Urothelium cell line (cell line): ENCODE data around the gene PARD3.
"Not testable (repeated sequence)": the region's sequence is repeated elsewhere in the genome, so short reads cannot be mapped to it uniquely, and the experiment has no call there.

Experiments used
- DNase-seq: peaks from one replicate; pipeline ENCODE4 v3.0.0; 2011; ENCODE audit warnings: low spot score, mixed read lengths
- FAIRE-seq: peaks from 2 replicates; lab custom pipeline; 2011; peaks lifted over from hg19 to GRCh38; lab: Jason Lieb, UNC

The PARD3 gene

DNA sequence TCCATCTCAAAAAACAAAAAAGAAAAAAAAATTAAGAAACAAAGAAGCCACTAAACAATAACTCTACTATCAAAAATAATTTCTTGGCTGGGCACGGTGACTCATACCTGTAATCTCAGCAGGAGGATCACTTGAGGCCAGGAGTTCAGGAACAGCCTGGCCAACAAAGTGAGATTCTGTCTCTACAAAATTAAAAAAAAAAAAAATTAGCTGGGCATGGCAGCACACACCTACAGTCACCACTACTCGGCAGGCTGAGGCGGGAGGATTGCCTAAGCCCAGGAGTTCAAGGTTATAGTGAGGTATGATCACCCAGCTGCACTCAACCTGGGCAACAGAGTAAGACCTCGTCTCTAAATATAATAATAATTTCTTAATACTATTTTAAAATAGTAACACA, 69.0 kb downstream of the PARD3 start:
- no peak for FAIRE-seq

DNA sequence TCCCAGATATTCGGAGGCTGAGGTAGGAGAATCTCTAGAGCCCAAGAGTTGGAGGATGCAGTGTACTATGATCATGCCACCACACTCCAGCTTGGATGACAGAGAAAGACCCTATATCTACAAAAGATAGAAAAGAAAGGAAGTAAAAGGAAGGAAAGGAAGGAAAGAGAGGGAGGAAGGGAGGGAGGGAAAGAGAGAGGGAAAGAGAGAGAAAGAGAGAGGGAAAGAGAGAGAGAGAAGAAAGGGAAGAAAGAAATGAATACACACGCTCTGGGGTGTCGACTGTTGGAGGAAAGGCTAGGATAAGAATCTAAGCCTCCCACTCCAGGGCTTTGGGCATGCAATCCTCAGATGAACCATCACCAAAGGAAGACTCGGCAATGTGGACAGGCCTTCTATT, 69.9 kb downstream of the PARD3 start:
- DNase-seq, result no peak
- FAIRE-seq, result no peak

More for the DNA sequence above, 69.0 kb downstream of the PARD3 start:
- DNase-seq, result no peak

DNA sequence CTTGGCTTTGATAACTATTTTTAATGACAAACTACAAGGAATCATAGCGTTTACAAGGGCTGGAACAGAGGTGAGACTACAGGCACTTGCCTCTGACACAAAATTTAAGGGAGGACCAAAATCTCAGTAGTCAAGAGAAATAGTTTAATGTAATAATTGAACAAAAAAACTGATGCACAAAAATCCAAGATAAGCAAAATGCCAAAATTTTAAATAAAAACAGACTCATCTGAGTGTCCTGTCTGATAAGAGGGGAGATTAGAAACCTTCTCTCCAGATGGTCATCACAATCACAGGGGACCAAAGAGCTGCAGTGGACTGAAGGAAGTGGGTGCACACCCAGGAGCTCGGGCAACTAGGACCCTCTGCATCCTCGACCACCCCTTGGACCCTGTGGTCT, 70.5 kb downstream of the PARD3 start:
- FAIRE-seq (no peak), DNase-seq (no peak)

DNA sequence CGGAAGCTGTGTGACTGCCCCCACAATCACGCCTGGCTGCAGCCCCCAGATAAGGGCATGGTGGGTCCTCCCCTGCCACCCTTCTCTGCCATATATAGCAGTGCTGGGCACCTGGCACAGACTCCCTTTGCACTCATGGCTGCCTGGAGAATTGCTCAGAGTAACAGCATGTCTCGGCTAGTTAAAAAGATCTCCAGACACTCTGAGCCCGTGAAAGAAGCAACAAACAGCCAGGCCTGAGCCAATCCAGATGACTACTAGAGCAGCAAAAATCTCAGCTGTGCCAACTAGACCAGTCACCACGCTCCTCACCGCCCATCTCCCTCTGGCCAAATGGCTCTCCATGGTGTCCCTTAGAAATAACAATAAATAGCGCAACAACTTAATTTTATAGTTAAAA, 71.3 kb downstream of the PARD3 start:
- DNase-seq, result no peak
- no peak for FAIRE-seq

DNA sequence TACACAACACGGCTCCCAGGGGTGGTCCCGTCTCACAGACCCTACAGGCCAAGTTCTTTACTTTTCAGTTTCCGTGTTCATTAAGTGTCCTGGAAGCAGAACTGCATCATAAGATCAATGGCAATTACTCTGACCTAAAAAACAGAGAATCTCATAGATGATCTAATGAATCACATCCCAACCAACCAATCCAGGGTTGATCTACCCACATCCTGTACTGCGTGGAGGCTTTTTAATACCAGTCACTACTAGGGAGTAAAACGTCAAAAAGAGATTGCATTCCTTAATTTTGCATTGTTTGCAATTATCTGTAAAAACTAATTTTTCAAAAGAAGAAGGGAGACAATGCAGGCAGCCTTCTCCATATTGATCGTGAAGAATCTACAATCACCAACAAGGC, 72.6 kb downstream of the PARD3 start:
- FAIRE-seq, result no peak
- DNase-seq, result no peak

DNA sequence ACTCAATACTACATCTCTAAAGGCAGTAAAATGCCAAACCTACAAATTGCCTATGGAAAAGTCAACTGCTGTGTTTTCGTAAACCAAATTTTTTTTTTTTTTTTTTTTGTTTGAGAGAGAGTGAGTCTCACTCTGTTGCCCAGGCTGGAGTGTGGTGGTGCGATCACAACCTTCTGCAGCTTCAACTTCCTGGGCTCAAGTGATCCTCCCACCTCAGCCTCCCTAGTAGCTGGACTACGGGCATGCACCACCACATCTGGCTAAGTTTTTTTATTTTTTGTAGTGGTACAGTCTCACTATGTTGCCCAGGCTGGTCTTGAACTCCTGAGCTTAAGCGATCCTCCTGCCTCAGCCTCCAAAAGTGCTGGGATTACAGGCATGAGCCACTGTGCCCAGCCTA, 74.0 kb downstream of the PARD3 start:
- DNase-seq, FAIRE-seq: not testable (repeated sequence)

DNA sequence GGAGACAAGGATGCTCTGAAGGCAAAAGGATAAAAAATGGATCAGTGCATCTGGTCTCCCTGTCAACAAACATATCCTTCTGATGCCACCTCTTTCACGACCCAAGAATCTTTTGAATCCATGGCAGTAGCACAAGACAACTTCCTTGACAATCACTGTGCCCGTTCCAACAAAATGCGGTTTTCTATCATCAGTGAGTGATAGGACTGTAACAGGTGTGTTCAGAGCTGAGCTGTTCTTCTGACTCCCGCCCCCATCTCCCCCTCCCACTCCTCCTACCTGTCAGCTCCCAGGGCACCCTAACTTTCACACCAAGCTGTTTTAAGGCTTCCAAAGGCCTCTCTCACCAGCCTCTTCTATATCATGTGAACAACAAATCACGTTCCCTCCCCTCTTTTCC, 74.8 kb downstream of the PARD3 start:
- FAIRE-seq (no peak), DNase-seq (no peak)

DNA sequence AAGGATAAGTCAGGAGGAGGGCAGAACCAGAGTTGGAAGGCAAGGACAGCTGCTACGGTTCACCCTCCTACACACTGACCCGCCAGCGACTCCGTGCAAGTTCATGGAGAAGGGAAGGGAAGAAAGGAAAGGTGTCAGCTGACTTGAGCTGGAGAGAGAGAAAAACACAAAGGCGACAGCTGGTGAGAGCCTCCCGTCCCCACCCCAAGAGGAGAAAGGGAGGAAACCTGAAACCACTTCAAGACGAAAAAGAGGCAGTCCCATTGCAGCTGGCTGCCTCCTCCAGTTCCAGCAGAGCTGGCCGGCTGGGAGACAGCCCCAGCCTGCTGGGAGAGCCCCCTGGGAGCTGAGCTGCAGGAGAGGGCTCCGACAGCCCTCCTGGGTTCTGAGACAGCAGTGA, 75.2 kb downstream of the PARD3 start:
- FAIRE-seq, result peak; percentile 62
- peak; percentile 70 for DNase-seq

DNA sequence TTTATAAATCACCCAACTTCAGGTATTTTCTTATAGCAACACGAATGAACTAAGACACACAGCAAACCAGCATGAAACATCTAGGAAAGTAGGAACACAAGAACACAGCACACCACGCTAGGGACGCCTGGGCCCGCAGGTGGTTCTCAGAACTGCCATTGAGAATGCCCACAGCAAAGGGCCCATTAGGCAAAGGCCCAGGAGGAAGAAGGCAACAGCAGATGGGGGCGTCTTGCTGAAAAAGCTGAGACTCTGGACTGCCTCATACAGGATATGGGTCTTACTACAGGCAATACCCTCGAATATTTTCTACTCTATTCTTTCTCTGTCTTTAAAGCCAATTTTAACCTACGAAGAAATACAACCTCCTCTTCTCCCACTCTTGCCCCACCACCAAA, 77.3 kb downstream of the PARD3 start:
- no peak for FAIRE-seq
- no peak for DNase-seq

DNA sequence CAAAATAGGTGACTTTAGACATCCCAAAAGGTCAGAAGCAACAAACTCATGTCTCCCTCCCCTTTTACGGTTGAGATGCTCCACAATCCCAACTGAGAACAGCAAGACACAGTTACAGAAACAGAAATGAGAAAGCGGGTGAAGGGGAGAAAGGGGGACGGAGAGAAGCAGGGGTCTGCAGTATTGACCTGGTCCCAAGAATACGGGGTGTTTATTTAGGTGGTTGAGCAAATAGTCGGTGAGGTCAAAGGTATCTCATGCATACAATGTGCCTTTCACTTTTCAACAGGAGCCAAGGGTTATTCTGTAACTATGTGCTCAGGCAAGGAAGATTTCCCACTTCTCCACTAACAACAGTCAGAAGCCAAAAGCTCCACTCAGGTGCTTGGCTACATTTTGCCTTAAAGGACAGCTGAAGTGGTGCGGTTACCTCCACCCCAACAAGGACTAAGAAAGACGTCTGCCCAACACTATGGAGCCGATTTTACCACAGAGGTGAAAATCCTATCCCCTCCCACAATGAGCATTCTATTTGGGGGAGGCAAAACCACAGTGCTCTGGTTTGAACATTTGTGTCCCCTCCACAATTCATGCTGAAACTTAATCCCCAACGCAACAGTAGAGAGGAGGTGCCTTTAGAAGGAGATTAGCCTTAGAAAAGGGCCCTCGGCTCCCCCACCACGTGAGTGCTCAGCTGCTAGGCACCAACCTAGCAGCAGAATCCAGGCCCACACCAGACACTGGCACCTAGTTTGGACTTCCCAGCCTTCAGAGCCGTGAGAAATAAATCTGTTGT, 77.9 kb downstream of the PARD3 start:
- no peak for DNase-seq

DNA sequence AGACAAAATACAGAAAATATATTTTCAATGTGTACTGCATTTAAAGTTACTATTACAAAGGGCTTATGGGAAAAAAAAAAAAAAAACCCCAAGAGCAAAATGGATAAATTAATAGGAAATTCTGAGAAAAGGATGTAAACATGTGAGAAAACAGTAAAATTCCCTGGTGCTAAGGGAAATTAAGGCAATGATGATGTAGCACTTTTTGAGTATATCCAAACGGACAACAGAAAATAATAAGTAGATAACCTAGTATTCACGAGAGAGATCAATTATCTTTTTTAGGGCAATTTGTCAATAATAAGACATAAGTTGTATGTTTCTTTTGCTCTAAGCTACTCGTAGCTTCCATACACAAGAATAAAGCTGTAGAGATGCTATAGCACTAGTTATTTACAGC, 80.2 kb downstream of the PARD3 start:
- no peak for DNase-seq
- no peak for FAIRE-seq

More for the DNA sequence above, 77.9 kb downstream of the PARD3 start:
- no peak for FAIRE-seq

DNA sequence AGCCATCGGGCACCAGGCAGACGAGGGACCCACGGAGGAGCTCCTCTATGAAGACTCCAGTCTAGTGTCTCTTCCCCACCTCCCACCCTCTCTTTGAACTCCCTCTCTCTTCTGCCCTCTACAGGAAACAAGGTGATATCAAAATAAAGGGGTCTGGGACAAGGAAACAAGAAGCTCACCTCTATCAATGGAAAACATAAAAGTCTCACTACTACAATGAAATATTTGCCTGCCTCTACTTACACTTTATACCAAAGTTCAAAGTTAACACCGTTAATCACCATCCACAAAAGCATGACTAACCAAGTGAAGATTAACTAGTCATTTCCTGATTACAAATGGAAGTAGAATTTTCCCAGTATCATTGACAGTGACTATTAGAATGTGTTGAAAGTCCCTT, 82.2 kb downstream of the PARD3 start:
- FAIRE-seq, result no peak
- DNase-seq, result no peak

DNA sequence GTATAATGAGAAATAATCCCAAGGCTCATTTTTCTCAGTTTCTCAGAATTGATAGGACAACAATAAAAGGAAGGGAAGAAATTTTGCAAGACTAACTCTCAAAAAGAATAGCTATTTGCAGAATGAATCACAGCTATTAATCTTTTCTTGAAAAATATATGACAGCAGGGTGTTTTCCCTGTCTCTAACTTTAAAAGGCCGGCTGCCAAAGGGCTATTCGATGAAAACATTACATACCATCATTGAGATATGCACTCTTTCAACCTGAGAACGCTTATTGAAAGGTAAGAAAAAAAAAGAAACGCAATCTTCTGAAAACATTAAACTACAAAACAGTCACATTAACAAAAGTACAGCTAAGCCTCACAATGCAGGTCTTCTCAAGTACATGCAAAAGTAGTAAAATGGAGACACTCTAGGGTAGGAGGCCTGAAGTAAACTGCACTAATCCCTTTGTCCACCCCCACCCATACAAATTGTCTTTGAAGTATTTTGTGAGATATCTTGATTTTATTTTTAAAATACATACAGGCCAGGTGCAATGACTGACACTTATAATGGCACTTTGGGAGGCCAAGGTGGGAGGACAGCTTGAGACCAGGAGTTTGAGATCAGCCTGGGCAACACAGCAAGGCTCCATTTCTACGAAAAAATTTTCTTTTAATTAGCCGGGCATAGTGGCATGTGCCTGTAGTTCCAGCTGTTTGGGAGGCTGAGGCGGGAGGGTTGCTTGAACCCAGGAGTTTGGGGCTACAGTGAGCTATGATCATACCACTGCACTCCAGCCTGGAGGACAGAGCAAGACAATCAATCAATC, 83.0 kb downstream of the PARD3 start:
- no peak for FAIRE-seq
- DNase-seq, result no peak

DNA sequence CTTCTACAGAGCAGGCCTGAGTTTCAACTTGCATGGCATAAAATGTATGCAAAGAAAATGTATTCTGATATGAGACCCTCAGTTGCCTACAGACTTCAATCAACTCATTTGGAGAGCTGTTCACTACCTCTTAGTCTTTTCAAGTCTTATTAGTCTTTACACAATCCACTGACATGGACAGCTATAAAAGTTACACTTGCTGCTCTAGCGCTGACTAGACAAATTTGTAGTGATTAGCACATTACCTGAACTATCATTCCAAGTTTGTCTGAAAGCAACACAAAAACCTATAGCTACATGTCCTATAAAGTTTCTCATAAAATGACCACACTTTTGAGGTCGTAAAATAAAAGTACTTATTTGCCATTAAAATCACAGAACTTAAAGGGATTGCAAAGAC, 83.9 kb downstream of the PARD3 start:
- FAIRE-seq (no peak), DNase-seq (no peak)

DNA sequence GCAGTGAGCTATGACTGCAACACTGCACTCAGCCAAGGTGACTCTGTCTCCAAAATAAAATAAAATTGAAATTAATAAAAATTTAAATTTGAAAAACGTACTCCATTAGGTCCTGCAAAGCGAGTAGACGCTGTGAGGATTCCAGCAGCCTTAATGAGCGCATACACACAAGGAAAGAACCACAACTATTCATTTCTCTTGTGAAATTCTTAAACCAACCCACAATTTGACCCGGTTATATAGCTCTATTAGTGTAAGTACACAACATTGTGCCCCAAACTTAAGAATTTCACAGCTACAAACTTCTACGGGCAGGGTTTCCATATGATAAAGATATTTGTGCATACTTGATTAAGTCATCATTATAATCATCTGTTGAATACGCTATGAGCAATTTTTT, 84.4 kb downstream of the PARD3 start:
- no peak for DNase-seq
- FAIRE-seq, result no peak

DNA sequence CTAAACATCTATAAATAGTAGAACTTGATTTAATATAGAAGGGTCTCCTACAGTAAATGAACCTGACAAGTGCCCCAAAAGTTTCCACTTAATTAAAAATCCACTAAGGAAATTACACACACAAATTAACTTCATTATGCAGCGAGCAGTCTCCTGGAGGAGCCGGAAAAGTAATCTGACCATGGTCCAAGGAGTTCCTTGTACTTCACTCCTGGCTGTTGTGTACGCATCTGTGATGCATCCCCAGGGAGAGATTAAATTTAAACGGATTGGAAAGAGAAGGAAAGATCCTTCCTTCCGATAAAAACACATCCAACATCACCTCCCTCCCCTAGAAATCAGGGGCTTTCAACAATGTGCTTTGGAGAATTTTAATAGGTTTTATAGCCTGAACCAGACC, 85.5 kb downstream of the PARD3 start:
- DNase-seq, result no peak
- no peak for FAIRE-seq

DNA sequence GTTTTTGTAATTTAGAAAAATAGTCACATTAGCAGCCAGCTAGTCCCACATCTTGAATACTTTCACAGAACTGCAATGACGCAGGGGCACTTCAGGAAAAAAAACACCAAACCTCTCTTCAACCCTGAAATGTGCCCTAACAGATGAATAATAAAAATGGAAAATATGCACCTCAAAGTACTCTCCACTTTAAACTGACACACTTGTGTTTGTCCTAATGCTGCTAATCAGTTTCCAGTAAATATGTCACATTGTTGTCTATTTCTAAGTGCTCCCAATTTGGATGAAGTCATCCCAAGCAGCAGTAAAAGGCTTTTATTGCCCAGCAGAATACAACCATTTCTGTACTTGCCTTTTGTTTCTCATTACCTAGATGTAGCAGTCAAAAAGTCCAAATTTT, 86.7 kb downstream of the PARD3 start:
- FAIRE-seq (no peak), DNase-seq (no peak)

DNA sequence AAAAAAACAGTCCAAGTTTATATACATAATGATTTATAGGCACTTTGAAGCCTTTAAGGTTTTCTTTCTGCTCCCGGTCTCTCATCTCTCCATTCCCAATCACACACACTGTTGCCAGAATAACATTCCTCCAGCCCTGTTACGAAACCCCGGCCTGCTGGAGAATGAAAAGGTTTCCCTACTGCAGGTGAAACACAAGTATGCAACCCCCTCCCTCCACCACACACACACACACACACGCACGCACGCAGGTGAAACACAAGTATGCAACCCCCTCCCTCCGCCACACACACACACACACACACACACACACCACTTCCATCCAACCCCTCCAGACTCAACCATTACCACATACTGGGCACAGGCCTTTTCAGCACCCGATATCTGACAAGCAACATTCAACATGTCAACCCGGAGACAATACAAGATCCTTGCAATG, 87.5 kb downstream of the PARD3 start:
- FAIRE-seq, result no peak
- DNase-seq, result no peak

DNA sequence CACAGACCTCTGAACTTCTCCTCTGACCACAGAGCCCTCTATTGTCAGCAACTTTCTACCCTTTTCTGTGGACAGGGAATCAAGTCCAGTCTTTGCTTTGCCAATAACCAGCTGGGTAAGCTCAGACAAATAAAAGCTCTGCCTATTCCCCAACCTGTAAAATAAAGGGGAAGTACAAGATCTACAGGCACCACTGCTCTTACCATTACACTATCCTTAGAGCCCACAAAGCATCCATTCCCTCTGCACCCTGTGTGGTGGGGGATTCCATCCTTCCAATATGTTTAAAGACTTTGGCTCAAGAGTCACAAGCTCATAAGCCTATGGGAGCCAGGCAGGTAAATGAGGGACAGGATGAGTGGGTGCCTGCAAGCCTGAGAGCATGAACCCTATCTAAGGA, 88.2 kb downstream of the PARD3 start:
- DNase-seq (no peak), FAIRE-seq (no peak)

DNA sequence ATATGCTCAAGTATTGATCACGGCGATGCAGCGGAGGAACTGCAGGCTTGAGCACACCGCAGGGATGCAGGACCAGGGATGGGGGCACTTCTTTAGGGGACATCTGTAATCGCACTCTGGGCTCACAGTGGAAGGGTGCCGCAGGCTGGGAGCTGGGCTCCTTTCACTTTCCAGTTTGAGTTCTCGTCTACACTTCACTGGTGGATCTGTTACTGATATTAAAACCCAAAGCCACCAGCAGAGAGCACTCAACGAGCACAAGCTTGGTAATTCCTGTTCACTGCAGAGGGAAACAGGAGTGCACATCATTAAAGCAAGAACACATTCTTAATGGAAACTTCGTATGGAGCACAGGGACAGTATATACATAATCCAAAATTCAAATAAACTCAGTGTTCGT, 91.3 kb downstream of the PARD3 start:
- no peak for FAIRE-seq
- DNase-seq, result no peak

DNA sequence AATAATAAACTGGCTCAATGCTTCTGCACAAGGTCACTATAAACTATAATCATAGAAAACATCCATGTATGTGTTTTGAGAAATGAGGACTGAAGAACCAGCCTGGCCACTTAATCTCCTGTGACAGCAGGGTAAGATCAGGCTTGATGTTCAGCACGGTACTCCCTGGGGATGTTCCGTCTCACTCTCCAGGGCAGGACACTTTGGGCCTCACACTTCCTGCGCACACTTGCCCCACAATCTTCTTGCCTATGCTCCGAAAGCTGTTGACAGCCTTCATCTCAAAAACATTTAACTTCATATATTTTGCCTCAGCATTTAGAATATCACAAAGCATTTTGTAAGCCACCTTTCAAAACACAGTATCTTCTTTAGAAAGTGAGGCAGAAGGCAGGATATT, 92.7 kb downstream of the PARD3 start:
- FAIRE-seq (no peak), DNase-seq (no peak)

DNA sequence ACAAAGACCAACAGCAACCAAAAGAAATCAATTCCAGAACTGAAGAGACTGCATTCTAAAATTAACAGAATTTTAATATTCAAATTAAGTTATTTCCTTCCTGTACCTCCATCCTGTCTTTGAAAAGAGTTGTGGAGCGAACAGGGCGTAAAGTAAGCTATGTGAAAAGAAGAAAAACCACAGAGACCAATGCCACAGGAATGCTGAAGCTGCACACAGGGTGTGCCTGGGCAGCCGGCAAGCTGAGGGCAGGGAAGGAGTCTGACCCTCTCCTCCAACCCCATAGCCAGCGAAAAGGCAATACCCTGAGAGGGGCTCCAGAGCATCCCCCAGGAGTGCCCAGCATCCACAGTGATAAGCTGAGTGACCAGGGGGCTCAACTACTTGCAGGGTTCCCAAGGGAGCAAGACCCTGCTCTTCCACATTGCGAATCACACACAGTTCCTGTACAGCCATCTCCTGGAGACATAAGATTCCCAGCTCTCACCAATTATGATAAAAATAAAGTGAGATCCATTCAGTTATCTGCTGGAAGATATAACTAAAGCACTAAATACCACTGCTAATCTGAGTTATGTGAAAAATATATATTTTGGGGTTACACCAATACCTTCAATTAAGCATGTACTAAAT, 93.8 kb downstream of the PARD3 start:
- DNase-seq, result peak; percentile 85
- no peak for FAIRE-seq
